GM12892 (cell line): Measurements from ENCODE around the gene SLC25A46.
"Not testable (repeated sequence)": the region's sequence is repeated elsewhere in the genome, so short reads cannot be mapped to it uniquely, and the experiment has no call there.

Source experiments
- DNase-seq: peaks from one replicate; pipeline ENCODE4 v3.0.0; 2011; ENCODE audit not compliant: insufficient read length
- FAIRE-seq: peaks from 2 replicates; lab custom pipeline; 2011; peaks lifted over from hg19 to GRCh38; lab: Jason Lieb, UNC
- POLR2A ChIP-seq: IDR thresholded peaks from 2 replicates; pipeline ENCODE4 v1.6.1; 2011; ENCODE audit warnings: low read depth, low read length, control low read depth
- POLR2AphosphoS5 ChIP-seq: IDR thresholded peaks from 2 replicates; pipeline ENCODE4 v1.6.1; 2011; ENCODE audit warnings: low read depth, low read length, control low read depth
- TAF1 ChIP-seq: IDR thresholded peaks from 2 replicates; pipeline ENCODE4 v1.6.1; 2011; ENCODE audit warnings: low read depth, mild to moderate bottlenecking, control low read depth, low read length, borderline replicate concordance

Gene SLC25A46

DNA sequence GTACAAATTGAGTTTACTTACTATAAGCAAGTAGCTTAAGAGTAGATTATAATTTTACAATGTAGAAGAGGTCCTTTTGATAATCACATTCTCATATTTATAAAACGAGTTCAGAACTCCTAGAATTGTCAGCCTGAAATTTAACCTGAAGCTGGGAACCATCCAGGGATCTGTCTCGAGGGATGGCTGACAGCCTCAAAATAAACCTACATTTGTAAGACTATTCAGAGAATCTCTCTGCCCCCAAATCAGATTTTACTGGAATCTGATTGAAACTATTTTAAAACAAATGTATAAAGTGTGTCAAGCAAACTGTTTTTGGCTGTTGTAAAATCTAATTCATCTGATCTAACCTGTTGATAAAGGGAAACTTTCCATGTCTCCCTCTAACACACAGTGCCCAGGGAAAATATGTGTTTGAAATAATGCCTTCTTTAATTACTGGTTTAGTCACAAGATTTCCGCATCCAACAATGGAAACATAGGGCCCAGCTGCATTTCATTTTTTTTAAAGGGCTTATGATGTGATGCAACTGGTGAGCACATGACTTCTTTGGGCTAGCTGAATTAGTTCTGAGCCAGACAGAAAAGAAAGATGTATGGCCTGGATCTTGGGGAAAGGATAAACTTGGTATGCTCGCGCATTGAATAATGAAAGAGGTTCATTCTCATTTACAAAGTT is 30.3 kb downstream of the SLC25A46 start:
- FAIRE-seq (no peak), DNase-seq (no peak)
- no peak for TF ChIP-seq POLR2AphosphoS5
- TF ChIP-seq POLR2A, result no peak
- TF ChIP-seq TAF1, result no peak

DNA sequence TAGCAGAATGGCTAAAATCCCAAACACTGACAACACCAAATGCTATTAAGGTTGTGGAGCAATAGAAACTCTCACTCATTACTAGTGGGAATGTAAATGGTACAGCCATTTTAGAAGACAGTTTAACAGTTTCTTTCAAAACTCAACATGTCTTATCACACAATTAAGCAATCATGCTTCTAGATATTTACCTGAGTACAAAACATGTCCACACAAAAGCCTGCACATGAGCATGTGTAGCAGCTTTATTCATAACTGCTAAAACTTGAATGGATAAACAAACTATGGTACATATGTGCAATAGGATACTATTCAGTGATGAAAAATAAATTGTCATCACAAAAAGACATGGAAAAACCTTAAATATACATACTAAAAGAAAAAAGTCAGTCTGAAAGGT is 31.5 kb downstream of the SLC25A46 start:
- FAIRE-seq (no peak), DNase-seq (no peak)
- TF ChIP-seq POLR2A (no peak), POLR2AphosphoS5 (no peak), TAF1 (no peak)

DNA sequence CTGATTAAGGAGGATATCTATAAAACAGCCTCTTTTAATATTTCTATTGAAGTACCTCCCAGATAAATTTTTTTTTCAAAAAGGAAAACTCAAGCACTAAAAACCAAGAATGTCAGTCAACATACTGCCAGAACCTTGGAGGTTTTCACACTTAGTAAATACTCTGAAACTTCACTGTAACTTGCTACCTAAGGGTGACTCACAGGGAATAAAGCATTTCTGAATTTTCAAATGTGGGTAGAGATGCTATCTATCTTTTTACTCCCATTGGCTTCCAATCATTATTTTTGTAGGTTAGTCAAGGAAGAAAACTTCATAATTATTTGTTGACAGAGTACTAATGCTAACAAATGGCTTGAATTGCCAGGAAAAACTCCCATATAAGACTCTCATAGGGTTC is 46.1 kb downstream of the SLC25A46 start:
- TF ChIP-seq TAF1 (no peak), POLR2AphosphoS5 (no peak), POLR2A (no peak)
- DNase-seq (no peak), FAIRE-seq (no peak)

DNA sequence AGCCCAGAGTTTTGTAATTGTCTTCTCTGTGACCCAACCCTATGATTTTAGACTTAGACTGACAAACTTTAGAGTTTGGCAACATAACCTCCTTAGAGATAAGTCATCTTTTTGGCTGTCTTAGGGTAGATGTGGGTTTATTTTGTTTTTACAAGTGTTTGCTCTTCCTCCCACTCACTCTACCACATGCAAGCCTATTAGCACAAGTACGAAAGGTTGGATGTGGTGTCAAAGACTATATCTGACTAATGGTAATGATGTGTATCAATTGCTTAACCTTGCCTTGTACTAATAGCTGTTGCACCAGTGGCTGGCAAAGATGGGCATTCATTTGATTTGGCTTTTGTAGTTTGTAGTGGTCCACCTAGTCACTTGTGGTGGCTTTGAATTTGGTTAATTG is 46.5 kb downstream of the SLC25A46 start:
- TF ChIP-seq POLR2A, result no peak
- no peak for TF ChIP-seq POLR2AphosphoS5
- no peak for TF ChIP-seq TAF1
- DNase-seq, result no peak
- FAIRE-seq, result no peak

DNA sequence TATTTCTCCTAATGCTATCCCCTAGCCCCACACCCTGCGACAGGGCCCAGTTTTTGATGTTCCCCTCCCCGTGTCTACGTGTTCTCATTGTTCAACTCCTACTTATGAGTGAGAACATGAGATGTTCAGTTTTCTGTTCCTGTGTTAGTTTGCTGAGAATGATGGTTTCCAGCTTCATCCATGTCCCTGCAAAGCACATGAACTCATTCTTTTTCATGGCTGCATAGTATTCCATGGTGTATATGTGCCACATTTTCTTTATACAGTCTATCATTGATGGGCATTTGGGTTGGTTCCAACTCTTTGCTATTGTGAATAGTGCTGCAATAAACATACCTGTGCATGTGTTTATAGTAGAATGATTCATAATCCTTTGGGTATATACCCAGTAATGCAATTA is 49.2 kb downstream of the SLC25A46 start:
- not testable (repeated sequence) for DNase-seq, FAIRE-seq

DNA sequence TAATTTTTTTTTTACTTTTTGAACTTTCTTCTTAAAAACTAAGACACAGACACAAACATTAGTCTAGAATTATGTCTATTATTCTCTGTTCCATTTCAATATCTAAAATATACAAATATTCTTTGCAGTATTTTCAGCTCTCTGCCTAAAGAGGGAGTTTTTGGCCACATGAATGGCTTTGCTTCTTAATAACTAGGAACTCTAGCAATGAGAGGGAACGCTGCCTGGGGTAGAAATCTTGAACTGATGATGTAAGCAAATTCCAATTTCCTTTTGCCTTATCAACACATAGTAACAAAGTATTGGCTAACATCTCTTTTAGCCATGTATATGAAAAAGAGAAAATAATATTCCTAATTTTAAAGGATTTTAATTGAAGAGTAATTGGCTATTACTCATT is 51.9 kb downstream of the SLC25A46 start:
- DNase-seq (no peak), FAIRE-seq (no peak)
- no peak for TF ChIP-seq POLR2A
- TF ChIP-seq TAF1, result no peak
- TF ChIP-seq POLR2AphosphoS5, result no peak

DNA sequence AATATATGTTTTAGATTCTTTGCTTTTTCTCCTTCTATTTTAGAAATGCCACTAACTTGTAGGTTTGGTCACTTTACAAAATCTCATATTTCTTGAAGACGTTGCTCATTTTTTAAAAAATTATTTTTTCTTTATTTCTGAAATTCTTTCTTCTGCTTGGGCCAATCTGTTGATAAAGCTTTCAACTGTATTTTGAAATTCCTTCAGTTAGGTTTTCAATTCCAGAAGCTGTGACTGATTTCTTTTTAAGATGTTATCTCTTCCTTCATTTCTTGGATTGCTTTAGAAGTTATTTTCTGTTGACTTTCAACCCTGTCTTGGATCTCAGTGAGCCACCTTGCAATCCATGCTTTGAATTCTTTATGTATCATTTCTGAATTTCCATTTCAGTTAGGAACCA is 64.2 kb downstream of the SLC25A46 start:
- FAIRE-seq (no peak), DNase-seq (no peak)
- TF ChIP-seq POLR2AphosphoS5 (no peak), TAF1 (no peak), POLR2A (no peak)

DNA sequence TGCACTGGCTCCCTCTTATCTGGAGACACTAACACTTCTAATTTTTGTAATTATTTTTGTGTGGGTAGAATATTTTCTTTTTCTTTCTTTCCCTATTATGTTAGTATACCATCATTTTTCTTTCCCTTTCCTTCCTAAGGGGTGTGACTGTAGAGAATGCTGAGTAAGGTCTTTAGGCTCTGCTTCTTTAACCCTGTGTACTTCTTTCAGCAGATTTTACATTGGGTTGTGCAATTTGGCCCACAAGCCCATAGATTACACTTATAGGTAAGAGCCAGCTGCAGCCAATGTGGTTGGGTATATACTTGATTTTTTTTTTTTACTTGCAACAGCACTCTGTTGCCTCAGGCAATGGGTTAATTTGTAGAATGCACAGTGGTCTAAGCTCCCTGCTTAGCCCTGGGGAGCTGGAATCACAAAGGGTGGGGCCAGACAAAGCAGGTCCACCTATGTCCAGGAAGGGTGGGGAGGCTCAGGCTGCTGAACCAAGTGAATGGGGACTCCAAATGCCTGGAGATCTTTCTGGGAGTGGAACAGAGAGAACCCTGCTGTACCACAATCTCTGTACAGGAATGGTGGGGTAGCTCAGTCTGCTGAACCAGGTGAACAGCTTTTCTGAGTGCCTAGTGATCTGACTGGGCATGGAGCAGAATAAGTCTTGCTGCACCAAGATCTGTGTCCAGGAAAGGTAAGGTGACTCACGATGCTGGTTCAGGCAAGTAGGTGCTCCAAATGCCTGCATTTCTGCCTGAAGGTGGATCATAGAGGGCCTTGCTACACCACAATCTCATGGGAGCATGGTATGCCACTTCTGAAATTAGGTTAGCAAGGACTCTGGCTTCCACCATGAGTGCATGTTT is 64.9 kb downstream of the SLC25A46 start:
- DNase-seq, result no peak
- FAIRE-seq, result no peak
- TF ChIP-seq TAF1 (no peak), POLR2A (no peak), POLR2AphosphoS5 (no peak)

DNA sequence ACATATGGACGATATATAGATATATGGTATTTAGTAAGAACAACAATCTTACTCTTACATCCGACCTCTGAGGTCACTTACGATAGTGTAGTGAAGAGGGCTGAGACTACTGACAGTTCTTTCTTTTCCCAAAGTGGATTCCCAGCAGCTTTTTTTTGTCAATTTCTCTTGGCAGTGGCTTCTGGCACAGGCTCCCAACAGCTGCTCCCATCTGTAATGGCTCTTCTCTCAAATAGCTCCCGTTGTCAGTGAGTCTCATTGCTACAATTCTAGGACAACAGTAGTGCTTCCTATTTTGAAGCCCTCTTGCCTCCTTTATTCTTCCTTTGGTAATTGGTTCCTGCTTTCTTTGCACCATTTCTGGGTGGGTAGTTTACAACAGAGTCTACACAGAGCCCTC is 68.4 kb downstream of the SLC25A46 start:
- FAIRE-seq (no peak), DNase-seq (no peak)
- TF ChIP-seq POLR2AphosphoS5 (no peak), POLR2A (no peak), TAF1 (no peak)

DNA sequence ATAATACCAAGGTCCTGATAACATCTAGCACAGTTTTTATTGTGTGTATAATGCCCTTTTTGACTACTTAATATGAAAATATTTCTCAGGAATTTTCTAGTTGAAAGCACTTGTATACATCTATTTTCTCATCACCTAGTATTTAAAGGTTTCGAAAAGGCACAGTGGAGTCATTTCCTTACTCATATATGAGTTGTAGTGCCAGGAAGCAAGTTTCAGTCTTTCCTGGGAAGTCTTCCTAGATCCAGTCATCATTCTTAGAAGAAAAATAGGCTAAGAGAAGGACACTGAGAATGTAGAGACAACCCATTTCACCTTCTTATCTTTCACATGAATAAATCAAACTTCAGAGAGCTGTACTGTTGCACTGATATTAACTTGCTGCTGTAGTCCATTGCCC is 70.2 kb downstream of the SLC25A46 start:
- DNase-seq (no peak), FAIRE-seq (no peak)
- TF ChIP-seq TAF1 (no peak), POLR2AphosphoS5 (no peak), POLR2A (no peak)
